Activated naive CD4-positive, alpha-beta T cell treated with anti-CD3 and anti-CD28 coated beads, Interleukin-2, amount 10 ng/mL, durations not matched to agents 7 days and 5 days (primary cell): Measurements from ENCODE around the gene EXOC4.

Source experiments
- CTCF ChIA-PET: fragments of 350-600 bp; sonication (Branson Sonifier 250); formaldehyde crosslinking; loops from one replicate; lab custom pipeline; 2021; ENCODE audit warnings: antibody characterized with exemption; lab: Charles Lee
- DNase-seq: peaks from one replicate; pipeline ENCODE4 v3.0.0-alpha.2; 2020
- H3K27ac Mint-ChIP-seq: one replicate; pipeline ENCODE4 v1.8.0; 2021; ENCODE audit warnings: mild to moderate bottlenecking, moderate library complexity, mixed read lengths
- H3K27me3 Mint-ChIP-seq: one replicate; pipeline ENCODE4 v1.8.0; 2021; ENCODE audit warnings: mild to moderate bottlenecking, mixed read lengths
- H3K36me3 Mint-ChIP-seq: one replicate; pipeline ENCODE4 v1.8.0; 2021; ENCODE audit warnings: mixed read lengths
- H3K4me1 Mint-ChIP-seq: one replicate; pipeline ENCODE4 v1.8.0; 2021; ENCODE audit warnings: mixed read lengths
- H3K4me3 Mint-ChIP-seq: one replicate; pipeline ENCODE4 v1.8.0; 2021; ENCODE audit warnings: mild to moderate bottlenecking, moderate library complexity, mixed read lengths
- H3K9me3 Mint-ChIP-seq: one replicate; pipeline ENCODE4 v1.8.0; 2021; ENCODE audit warnings: mixed read lengths

The EXOC4 gene

GRCh38 chr7:133859231-133859630 lies 606.4 kb downstream of the EXOC4 start:
- no peak overlapping the region for H3K27ac Mint-ChIP-seq
- H3K27me3 Mint-ChIP-seq, result no peaks in the 10 kb centered on the region
- H3K4me3 Mint-ChIP-seq, result no peak overlapping the region
- no peaks in the 10 kb centered on the region for H3K9me3 Mint-ChIP-seq
- no peak for DNase-seq
- H3K36me3 Mint-ChIP-seq, result no peaks in the 10 kb centered on the region
- CTCF ChIA-PET, result no interaction called here
- no peaks in the 10 kb centered on the region for H3K4me1 Mint-ChIP-seq

GRCh38 chr7:133859871-133860450 lies 607.1 kb downstream of the EXOC4 start:
- H3K4me3 Mint-ChIP-seq, result no peak overlapping the region
- no peak for DNase-seq

GRCh38 chr7:133860628-133861335 lies 607.9 kb downstream of the EXOC4 start:
- CTCF ChIA-PET, result no interaction called here
- Mint-ChIP-seq H3K36me3 (no peaks in the 10 kb centered on the region), H3K4me1 (no peaks in the 10 kb centered on the region), H3K27ac (no peak overlapping the region), H3K9me3 (no peaks in the 10 kb centered on the region), H3K27me3 (no peaks in the 10 kb centered on the region), H3K4me3 (no peak overlapping the region)
- no peak for DNase-seq

More at GRCh38 chr7:133859871-133860450, 607.1 kb downstream of the EXOC4 start:
- H3K9me3 Mint-ChIP-seq, result no peaks in the 10 kb centered on the region
- no peaks in the 10 kb centered on the region for H3K27me3 Mint-ChIP-seq
- CTCF ChIA-PET, result no interaction called here
- no peaks in the 10 kb centered on the region for H3K4me1 Mint-ChIP-seq
- H3K36me3 Mint-ChIP-seq, result no peaks in the 10 kb centered on the region
- no peak overlapping the region for H3K27ac Mint-ChIP-seq

GRCh38 chr7:133861876-133862275 lies 609.0 kb downstream of the EXOC4 start:
- CTCF ChIA-PET, result no interaction called here
- H3K4me1 Mint-ChIP-seq, result no peaks in the 10 kb centered on the region
- H3K36me3 Mint-ChIP-seq, result no peaks in the 10 kb centered on the region

GRCh38 chr7:133863362-133864061 lies 610.6 kb downstream of the EXOC4 start:
- Mint-ChIP-seq H3K4me3 (no peak overlapping the region), H3K9me3 (no peaks in the 10 kb centered on the region), H3K36me3 (no peaks in the 10 kb centered on the region), H3K4me1 (no peaks in the 10 kb centered on the region), H3K27me3 (no peaks in the 10 kb centered on the region), H3K27ac (no peak overlapping the region)
- no peak for DNase-seq
- CTCF ChIA-PET, result no interaction called here

More at GRCh38 chr7:133861876-133862275, 609.0 kb downstream of the EXOC4 start:
- no peak overlapping the region for H3K27ac Mint-ChIP-seq
- no peak overlapping the region for H3K4me3 Mint-ChIP-seq
- no peaks in the 10 kb centered on the region for H3K9me3 Mint-ChIP-seq
- H3K27me3 Mint-ChIP-seq, result no peaks in the 10 kb centered on the region
- DNase-seq, result no peak

- Mint-ChIP-seq H3K27me3 (no peaks in the 10 kb centered on the region), H3K9me3 (no peaks in the 10 kb centered on the region), H3K36me3 (no peaks in the 10 kb centered on the region), H3K27ac (no peak overlapping the region), H3K4me1 (no peaks in the 10 kb centered on the region), H3K4me3 (no peak overlapping the region)
- CTCF ChIA-PET, result interaction anchor here (1.3 kb wide), 1 partner anchor 15 kb away, joined by 3 read pairs; no protein-coding TSS in a partner anchor
- DNase-seq, result no peak
Measured at GRCh38 chr7:133869556-133869955, 616.7 kb downstream of the EXOC4 start.

- CTCF ChIA-PET, result no interaction called here
- Mint-ChIP-seq H3K4me3 (no peak overlapping the region), H3K27ac (no peak overlapping the region), H3K36me3 (no peaks in the 10 kb centered on the region), H3K9me3 (no peaks in the 10 kb centered on the region), H3K4me1 (no peaks in the 10 kb centered on the region), H3K27me3 (no peaks in the 10 kb centered on the region)
- DNase-seq, result no peak
Measured at GRCh38 chr7:133871757-133872156, 618.9 kb downstream of the EXOC4 start.

GRCh38 chr7:133873187-133873586 lies 620.3 kb downstream of the EXOC4 start:
- H3K27me3 Mint-ChIP-seq, result no peaks in the 10 kb centered on the region
- no peaks in the 10 kb centered on the region for H3K36me3 Mint-ChIP-seq
- H3K4me1 Mint-ChIP-seq, result no peaks in the 10 kb centered on the region
- DNase-seq, result no peak
- H3K9me3 Mint-ChIP-seq, result no peaks in the 10 kb centered on the region
- CTCF ChIA-PET, result no interaction called here
- no peak overlapping the region for H3K27ac Mint-ChIP-seq
- no peak overlapping the region for H3K4me3 Mint-ChIP-seq

- CTCF ChIA-PET, result no interaction called here
- Mint-ChIP-seq H3K4me3 (no peak overlapping the region), H3K27ac (no peak overlapping the region), H3K36me3 (no peaks in the 10 kb centered on the region), H3K27me3 (no peaks in the 10 kb centered on the region), H3K9me3 (no peaks in the 10 kb centered on the region), H3K4me1 (no peaks in the 10 kb centered on the region)
- no peak for DNase-seq
Measured at GRCh38 chr7:133873631-133874030, 620.8 kb downstream of the EXOC4 start.

GRCh38 chr7:133883591-133883990 lies 630.7 kb downstream of the EXOC4 start:
- DNase-seq, result no peak
- Mint-ChIP-seq H3K9me3 (no peaks in the 10 kb centered on the region), H3K4me3 (no peak overlapping the region), H3K36me3 (no peaks in the 10 kb centered on the region), H3K27me3 (no peaks in the 10 kb centered on the region), H3K4me1 (no peaks in the 10 kb centered on the region), H3K27ac (no peak overlapping the region)
- CTCF ChIA-PET, result no interaction called here

GRCh38 chr7:133885213-133885612 lies 632.3 kb downstream of the EXOC4 start:
- Mint-ChIP-seq H3K4me3 (no peak overlapping the region), H3K27me3 (no peaks in the 10 kb centered on the region), H3K27ac (no peak overlapping the region), H3K9me3 (no peaks in the 10 kb centered on the region), H3K36me3 (no peaks in the 10 kb centered on the region), H3K4me1 (no peaks in the 10 kb centered on the region)
- CTCF ChIA-PET, result no interaction called here
- DNase-seq, result no peak

- Mint-ChIP-seq H3K27ac (no peak overlapping the region), H3K27me3 (no peaks in the 10 kb centered on the region), H3K4me3 (no peak overlapping the region), H3K36me3 (no peaks in the 10 kb centered on the region), H3K4me1 (no peaks in the 10 kb centered on the region), H3K9me3 (no peaks in the 10 kb centered on the region)
- DNase-seq, result no peak
- CTCF ChIA-PET, result no interaction called here
Measured at GRCh38 chr7:133886086-133886485, 633.2 kb downstream of the EXOC4 start.

GRCh38 chr7:133886797-133887196 lies 633.9 kb downstream of the EXOC4 start:
- no peak for DNase-seq
- no peaks in the 10 kb centered on the region for H3K27me3 Mint-ChIP-seq
- H3K4me3 Mint-ChIP-seq, result no peak overlapping the region
- no peaks in the 10 kb centered on the region for H3K4me1 Mint-ChIP-seq
- H3K36me3 Mint-ChIP-seq, result no peaks in the 10 kb centered on the region
- H3K27ac Mint-ChIP-seq, result no peak overlapping the region
- CTCF ChIA-PET, result no interaction called here
- H3K9me3 Mint-ChIP-seq, result no peaks in the 10 kb centered on the region

- DNase-seq, result no peak
- CTCF ChIA-PET, result no interaction called here
- no peak overlapping the region for H3K27ac Mint-ChIP-seq
- no peaks in the 10 kb centered on the region for H3K4me1 Mint-ChIP-seq
- no peaks in the 10 kb centered on the region for H3K27me3 Mint-ChIP-seq
- no peak overlapping the region for H3K4me3 Mint-ChIP-seq
- no peaks in the 10 kb centered on the region for H3K9me3 Mint-ChIP-seq
- no peaks in the 10 kb centered on the region for H3K36me3 Mint-ChIP-seq
Measured at GRCh38 chr7:133887459-133887858, 634.6 kb downstream of the EXOC4 start.
